ENCODE measurements around the gene TNFRSF1B.

TNFRSF1B gene

GRCh38 chr1:12166834-12167492 is at the start of gene TNFRSF1B:
TSS of gene TNFRSF1B (plus strand) at chr1:12166991. CDS start at chr1:12167092, 101 bp downstream.
- no peaks in the 10 kb centered on the region for H3K27me3 Mint-ChIP-seq
- H3K36me3 Mint-ChIP-seq: peaks cover 16% of the 10 kb centered on the region
- H3K4me3 Mint-ChIP-seq: peak within 1 kb of the TSS; percentile 99

GRCh38 chr1:12121212-12122003 is 45.4 kb upstream of the TNFRSF1B start:
- H3K36me3 Mint-ChIP-seq: peaks cover 3% of the 10 kb centered on the region
- peaks cover 36% of the 10 kb centered on the region for H3K4me1 Mint-ChIP-seq
- no peak overlapping the region for H3K4me3 Mint-ChIP-seq
- H3K27ac Mint-ChIP-seq: peak overlapping the region; percentile 20
- H3K9me3 Mint-ChIP-seq: no peaks in the 10 kb centered on the region
- no peaks in the 10 kb centered on the region for H3K27me3 Mint-ChIP-seq

More at GRCh38 chr1:12166834-12167492, at the start of gene TNFRSF1B:
- Mint-ChIP-seq H3K9me3 (peaks cover 6% of the 10 kb centered on the region), H3K4me1 (peaks cover 66% of the 10 kb centered on the region), H3K27ac (peak within 1 kb of the TSS; percentile 97)

- Mint-ChIP-seq H3K36me3 (peaks cover 3% of the 10 kb centered on the region), H3K9me3 (no peaks in the 10 kb centered on the region), H3K4me1 (peaks cover 54% of the 10 kb centered on the region), H3K4me3 (no peak overlapping the region), H3K27ac (no peak overlapping the region), H3K27me3 (no peaks in the 10 kb centered on the region)
Measured at GRCh38 chr1:12123172-12123571, 43.6 kb upstream of the TNFRSF1B start.

- H3K27ac Mint-ChIP-seq: peak overlapping the region; percentile 0
- no peaks in the 10 kb centered on the region for H3K9me3 Mint-ChIP-seq
- no peaks in the 10 kb centered on the region for H3K27me3 Mint-ChIP-seq
- peaks cover 3% of the 10 kb centered on the region for H3K36me3 Mint-ChIP-seq
- no peak overlapping the region for H3K4me3 Mint-ChIP-seq
- peaks cover 62% of the 10 kb centered on the region for H3K4me1 Mint-ChIP-seq
Measured at GRCh38 chr1:12124693-12125421, 41.9 kb upstream of the TNFRSF1B start.

- Mint-ChIP-seq H3K27me3 (no peaks in the 10 kb centered on the region), H3K9me3 (no peaks in the 10 kb centered on the region), H3K4me3 (no peak overlapping the region), H3K36me3 (no peaks in the 10 kb centered on the region), H3K27ac (no peak overlapping the region), H3K4me1 (peaks cover 60% of the 10 kb centered on the region)
Measured at GRCh38 chr1:12125422-12126355, 41.1 kb upstream of the TNFRSF1B start.

- peaks cover 49% of the 10 kb centered on the region for H3K4me1 Mint-ChIP-seq
- peak overlapping the region; percentile 93 for H3K27ac Mint-ChIP-seq
- H3K36me3 Mint-ChIP-seq: no peaks in the 10 kb centered on the region
- H3K4me3 Mint-ChIP-seq: no peak overlapping the region
- no peaks in the 10 kb centered on the region for H3K9me3 Mint-ChIP-seq
- H3K27me3 Mint-ChIP-seq: no peaks in the 10 kb centered on the region
Measured at GRCh38 chr1:12126781-12127180, 40.0 kb upstream of the TNFRSF1B start.

- peak overlapping the region; percentile 93 for H3K27ac Mint-ChIP-seq
- H3K4me1 Mint-ChIP-seq: peaks cover 54% of the 10 kb centered on the region
Measured at GRCh38 chr1:12127206-12127810, 39.5 kb upstream of the TNFRSF1B start.

GRCh38 chr1:12128120-12128519 is 38.7 kb upstream of the TNFRSF1B start:
- Mint-ChIP-seq H3K4me1 (peaks cover 62% of the 10 kb centered on the region), H3K27me3 (no peaks in the 10 kb centered on the region), H3K9me3 (no peaks in the 10 kb centered on the region), H3K27ac (peak overlapping the region; percentile 55), H3K36me3 (no peaks in the 10 kb centered on the region), H3K4me3 (peak overlapping the region; percentile 51)

More at GRCh38 chr1:12127206-12127810, 39.5 kb upstream of the TNFRSF1B start:
- Mint-ChIP-seq H3K9me3 (no peaks in the 10 kb centered on the region), H3K36me3 (no peaks in the 10 kb centered on the region), H3K27me3 (no peaks in the 10 kb centered on the region), H3K4me3 (peak overlapping the region; percentile 51)

- H3K36me3 Mint-ChIP-seq: no peaks in the 10 kb centered on the region
Measured at GRCh38 chr1:12129624-12130023, 37.2 kb upstream of the TNFRSF1B start.

GRCh38 chr1:12130466-12131130 is 36.2 kb upstream of the TNFRSF1B start:
- Mint-ChIP-seq H3K27ac (no peak overlapping the region), H3K9me3 (no peaks in the 10 kb centered on the region), H3K27me3 (no peaks in the 10 kb centered on the region), H3K4me3 (no peak overlapping the region), H3K4me1 (peaks cover 65% of the 10 kb centered on the region), H3K36me3 (no peaks in the 10 kb centered on the region)

More at GRCh38 chr1:12129624-12130023, 37.2 kb upstream of the TNFRSF1B start:
- peak overlapping the region; percentile 84 for H3K27ac Mint-ChIP-seq
- peaks cover 73% of the 10 kb centered on the region for H3K4me1 Mint-ChIP-seq
- no peaks in the 10 kb centered on the region for H3K27me3 Mint-ChIP-seq
- no peak overlapping the region for H3K4me3 Mint-ChIP-seq
- no peaks in the 10 kb centered on the region for H3K9me3 Mint-ChIP-seq

GRCh38 chr1:12132078-12132477 is 34.7 kb upstream of the TNFRSF1B start:
- Mint-ChIP-seq H3K36me3 (no peaks in the 10 kb centered on the region), H3K4me1 (peaks cover 54% of the 10 kb centered on the region), H3K4me3 (no peak overlapping the region), H3K27ac (peak overlapping the region; percentile 46), H3K27me3 (no peaks in the 10 kb centered on the region), H3K9me3 (no peaks in the 10 kb centered on the region)

- Mint-ChIP-seq H3K4me1 (peaks cover 35% of the 10 kb centered on the region), H3K36me3 (no peaks in the 10 kb centered on the region), H3K27me3 (no peaks in the 10 kb centered on the region), H3K9me3 (no peaks in the 10 kb centered on the region), H3K27ac (no peak overlapping the region), H3K4me3 (no peak overlapping the region)
Measured at GRCh38 chr1:12134716-12135115, 32.1 kb upstream of the TNFRSF1B start.

- Mint-ChIP-seq H3K4me3 (no peak overlapping the region), H3K4me1 (peaks cover 30% of the 10 kb centered on the region), H3K9me3 (no peaks in the 10 kb centered on the region)
Measured at GRCh38 chr1:12135612-12136011, 31.2 kb upstream of the TNFRSF1B start.

More at GRCh38 chr1:12135612-12136011, 31.2 kb upstream of the TNFRSF1B start:
- Mint-ChIP-seq H3K27me3 (no peaks in the 10 kb centered on the region), H3K36me3 (no peaks in the 10 kb centered on the region), H3K27ac (peak overlapping the region; percentile 92)
